Trophoblast cell (in vitro differentiated cells and primary cell): ENCODE data around the gene CTSZ.

Experiments
- DNase-seq, 2 donors: peaks; one replicate each; pipeline ENCODE4 v3.0.0-alpha.2; 2016
- H2AFZ ChIP-seq: 2 replicates; pipeline ENCODE4 v1.6.1; 2013; ENCODE audit warnings: low read length, moderate library complexity, mild to moderate bottlenecking; ENCODE audit not compliant: insufficient read depth, poor library complexity
- H2AK5ac ChIP-seq: 2 replicates; pipeline ENCODE4 v1.6.1; 2013; ENCODE audit warnings: mild to moderate bottlenecking, low read length
- H2BK120ac ChIP-seq: 2 replicates; pipeline ENCODE4 v1.6.1; 2013; ENCODE audit warnings: low read length, mild to moderate bottlenecking, moderate library complexity; ENCODE audit not compliant: insufficient read depth, poor library complexity
- H2BK12ac ChIP-seq: 2 replicates; pipeline ENCODE4 v1.6.1; 2013; ENCODE audit warnings: mild to moderate bottlenecking, low read length, moderate library complexity
- H2BK5ac ChIP-seq: 2 replicates; pipeline ENCODE4 v1.6.1; 2013; ENCODE audit warnings: low read length, low read depth, moderate library complexity, mild to moderate bottlenecking; ENCODE audit not compliant: poor library complexity
- H3K14ac ChIP-seq: 2 replicates; pipeline ENCODE4 v1.6.1; 2013; ENCODE audit warnings: mild to moderate bottlenecking, low read length
- H3K18ac ChIP-seq: 2 replicates; pipeline ENCODE4 v1.6.1; 2013; ENCODE audit warnings: mild to moderate bottlenecking, low read length
- H3K23ac ChIP-seq: 2 replicates; pipeline ENCODE4 v1.6.1; 2013; ENCODE audit warnings: low read length
- H3K27ac ChIP-seq: 2 replicates; pipeline ENCODE4 v1.5.1; 2013; ENCODE audit warnings: low read depth, mild to moderate bottlenecking, inconsistent platforms, low read length, moderate library complexity
- H3K27me3 ChIP-seq: 2 replicates; pipeline ENCODE4 v1.6.1; 2013; ENCODE audit warnings: inconsistent platforms, mild to moderate bottlenecking, low read length, moderate library complexity; ENCODE audit not compliant: insufficient read depth
- H3K36me3 ChIP-seq, 2 experiments: 1 replicate in 1 of 2; 2 replicates in 1 of 2; pipeline ENCODE4 v1.6.1; 2013; ENCODE audit warnings: low read length in 2 of 2, mild to moderate bottlenecking in 2 of 2, moderate library complexity in 1 of 2; ENCODE audit not compliant: insufficient read depth in 2 of 2, control insufficient read depth in 1 of 2
- H3K4ac ChIP-seq: 2 replicates; pipeline ENCODE4 v1.6.1; 2013; ENCODE audit warnings: low read depth, mild to moderate bottlenecking, low read length, moderate library complexity
- H3K4me1 ChIP-seq, 2 experiments: 1 replicate in 1 of 2; 2 replicates in 1 of 2; pipeline ENCODE4 v1.6.1; 2013; ENCODE audit warnings: low read length in 2 of 2, mild to moderate bottlenecking in 2 of 2, moderate library complexity in 1 of 2; ENCODE audit not compliant: insufficient read depth in 2 of 2, control insufficient read depth in 1 of 2
- H3K4me2 ChIP-seq: 2 replicates; pipeline ENCODE4 v1.6.1; 2013; ENCODE audit warnings: inconsistent platforms, mild to moderate bottlenecking, low read length, moderate library complexity
- H3K4me3 ChIP-seq: 2 replicates; pipeline ENCODE4 v1.5.1; 2013; ENCODE audit warnings: mild to moderate bottlenecking, low read depth, low read length, inconsistent platforms
- H3K79me1 ChIP-seq: one replicate; pipeline ENCODE4 v1.6.1; 2013; ENCODE audit warnings: low read length
- H3K79me2 ChIP-seq: 2 replicates; pipeline ENCODE4 v1.6.1; 2013; ENCODE audit warnings: low read length, mild to moderate bottlenecking; ENCODE audit not compliant: control insufficient read depth, insufficient read depth, poor library complexity
- H3K9ac ChIP-seq: 2 replicates; pipeline ENCODE4 v1.6.1; 2013; ENCODE audit warnings: mild to moderate bottlenecking, low read length
- H3K9me3 ChIP-seq: 2 replicates; pipeline ENCODE4 v1.6.1; 2013; ENCODE audit warnings: low read depth, mild to moderate bottlenecking, control low read depth, inconsistent platforms, low read length; ENCODE audit not compliant: insufficient read depth
- H4K12ac ChIP-seq: 2 replicates; pipeline ENCODE4 v1.6.1; 2013; ENCODE audit warnings: low read depth, mild to moderate bottlenecking, low read length, moderate library complexity
- H4K8ac ChIP-seq: 2 replicates; pipeline ENCODE4 v1.6.1; 2013; ENCODE audit warnings: low read depth, mild to moderate bottlenecking, low read length, moderate library complexity
- H4K91ac ChIP-seq: one replicate; pipeline ENCODE4 v1.6.1; 2013; ENCODE audit warnings: low read depth, mild to moderate bottlenecking, low read length, moderate library complexity
- WGBS: extraction: QIAGEN DNeasy Blood & Tissue Kit; methylation state at CpG from one replicate; pipeline ENCODE4 v1.1.7; 2013; ENCODE audit warnings: missing lambda C conversion rate; ENCODE audit not compliant: insufficient read length, insufficient coverage; ENCODE audit errors: extremely low coverage; 5-methylcytosine and 5-hydroxymethylcytosine counted together

The CTSZ gene

GRCh38 chr20:58978351-58979190, 28.5 kb downstream of the CTSZ start:
- no peak overlapping the region for H4K12ac ChIP-seq
- no peak overlapping the region for H3K18ac ChIP-seq
- H3K4me3 ChIP-seq = no peak overlapping the region
- no peak overlapping the region for H3K27ac ChIP-seq
- DNase-seq = no peak
- no peak overlapping the region for H4K91ac ChIP-seq
- H2AFZ ChIP-seq = no peak overlapping the region
- H2BK120ac ChIP-seq = no peak overlapping the region
- no peak overlapping the region for H3K4ac ChIP-seq
- no peak overlapping the region for H3K4me2 ChIP-seq
- no peak overlapping the region for H3K9ac ChIP-seq
- peaks cover 9% of the 10 kb centered on the region for H3K79me1 ChIP-seq
- peaks cover 2% of the 10 kb centered on the region for H3K9me3 ChIP-seq
- no peak overlapping the region for H3K23ac ChIP-seq
- no CpG with 5 or more reads among the region's 6 CpGs for whole genome bisulfite sequencing
- H4K8ac ChIP-seq = no peak overlapping the region
- H3K36me3 ChIP-seq = no peaks in the 10 kb centered on the region
- H2BK5ac ChIP-seq = no peak overlapping the region
- H3K79me2 ChIP-seq = peaks cover 6% of the 10 kb centered on the region
- no peak overlapping the region for H2BK12ac ChIP-seq
- peaks cover 0 to 2% of the 10 kb centered on the region in 2 experiments for H3K4me1 ChIP-seq
- H2AK5ac ChIP-seq = no peak overlapping the region
- H3K14ac ChIP-seq = no peak overlapping the region
- H3K27me3 ChIP-seq = no peaks in the 10 kb centered on the region

DNA sequence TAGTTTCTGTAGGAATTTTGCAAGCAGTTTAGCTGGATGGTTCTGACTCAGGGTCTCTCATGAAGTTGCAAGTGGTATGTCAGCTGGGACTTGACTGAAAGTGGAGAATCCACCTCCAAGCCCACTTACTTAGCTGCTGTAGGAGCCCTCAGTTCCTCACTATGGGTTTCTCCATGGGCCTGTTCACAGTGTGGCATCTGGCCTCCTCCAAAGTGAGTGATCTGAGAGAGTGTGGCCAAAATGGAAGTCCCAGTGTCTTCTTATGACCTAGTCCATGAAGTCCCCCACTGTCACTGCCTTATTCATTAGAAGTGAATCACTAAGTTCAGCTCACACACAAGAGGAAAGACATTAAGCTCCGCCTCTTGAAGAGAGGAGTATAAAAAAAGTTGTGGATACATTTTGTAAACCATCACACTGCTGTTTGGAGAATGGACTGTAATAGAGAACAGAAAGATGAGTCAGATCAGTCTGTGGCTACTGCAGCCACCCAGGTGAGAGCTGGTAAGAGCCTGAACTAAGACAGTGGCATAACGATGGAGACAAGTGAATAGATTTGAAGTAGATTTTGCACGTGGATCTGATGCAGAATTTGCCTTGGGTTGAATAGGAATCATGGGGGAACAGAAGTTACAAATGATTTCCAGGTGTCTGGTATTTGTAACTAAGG, 30.9 kb downstream of the CTSZ start:
- Histone ChIP-seq H2AK5ac (no peak overlapping the region), H3K4ac (no peak overlapping the region), H3K18ac (no peak overlapping the region), H4K8ac (no peak overlapping the region), H4K91ac (no peak overlapping the region), H3K23ac (no peak overlapping the region), H2BK120ac (no peak overlapping the region), H3K14ac (no peak overlapping the region), H3K27me3 (no peaks in the 10 kb centered on the region), H3K9ac (no peak overlapping the region), H3K4me3 (no peak overlapping the region), H2BK5ac (no peak overlapping the region), H3K27ac (no peak overlapping the region), H4K12ac (no peak overlapping the region), H3K79me1 (peaks cover 4% of the 10 kb centered on the region), H3K79me2 (peaks cover under 1% of the 10 kb centered on the region), H3K36me3 (no peaks in the 10 kb centered on the region), H2AFZ (no peak overlapping the region), H3K4me2 (no peak overlapping the region), H2BK12ac (no peak overlapping the region), H3K9me3 (peaks cover 2% of the 10 kb centered on the region), H3K4me1 (no peaks in the 10 kb centered on the region)
- no peak for DNase-seq
- WGBS = no CpG with 5 or more reads among the region's 3 CpGs

DNA sequence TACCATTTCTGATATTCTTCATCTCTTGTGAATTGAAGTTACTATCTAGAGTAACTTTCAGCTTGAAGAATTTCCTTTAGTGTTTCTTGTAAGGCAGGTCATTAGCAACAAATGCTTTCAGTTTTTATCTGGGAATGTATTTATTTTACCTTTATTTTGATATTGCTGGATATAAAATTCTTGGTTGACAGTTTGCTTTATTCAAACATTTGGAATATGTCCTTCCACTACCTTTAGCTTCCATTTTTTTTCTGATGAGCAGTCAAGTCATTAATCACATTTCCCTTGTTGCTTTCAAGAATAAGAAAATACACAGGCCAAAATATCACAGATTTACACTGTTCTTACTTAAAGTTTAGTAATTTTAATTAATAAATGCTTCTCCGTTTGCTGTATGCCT, 31.7 kb downstream of the CTSZ start:
- no peaks in the 10 kb centered on the region for H3K27me3 ChIP-seq
- H3K4ac ChIP-seq = no peak overlapping the region
- no peak overlapping the region for H3K18ac ChIP-seq
- no peak overlapping the region for H3K27ac ChIP-seq
- no peak overlapping the region for H3K9ac ChIP-seq
- no peak overlapping the region for H3K4me3 ChIP-seq
- H4K91ac ChIP-seq = no peak overlapping the region
- H2BK12ac ChIP-seq = no peak overlapping the region
- DNase-seq = no peak
- no peak overlapping the region for H2AK5ac ChIP-seq
- H3K79me1 ChIP-seq = no peaks in the 10 kb centered on the region
- no peak overlapping the region for H2BK120ac ChIP-seq
- no peaks in the 10 kb centered on the region for H3K79me2 ChIP-seq
- H3K36me3 ChIP-seq = no peaks in the 10 kb centered on the region
- no peak overlapping the region for H3K23ac ChIP-seq
- no peak overlapping the region for H2BK5ac ChIP-seq
- H3K14ac ChIP-seq = no peak overlapping the region
- H3K4me2 ChIP-seq = no peak overlapping the region
- no peaks in the 10 kb centered on the region for H3K4me1 ChIP-seq
- WGBS = no CpG with 5 or more reads among the region's 1 CpG
- H3K9me3 ChIP-seq = peaks cover 2% of the 10 kb centered on the region
- H4K12ac ChIP-seq = no peak overlapping the region
- no peak overlapping the region for H4K8ac ChIP-seq
- H2AFZ ChIP-seq = no peak overlapping the region

- H3K27me3 ChIP-seq = no peaks in the 10 kb centered on the region
- no peak overlapping the region for H3K27ac ChIP-seq
- no peak overlapping the region for H3K4me3 ChIP-seq
- H4K91ac ChIP-seq = no peak overlapping the region
- H3K9me3 ChIP-seq = peaks cover 2% of the 10 kb centered on the region
- H3K4ac ChIP-seq = no peak overlapping the region
- no peaks in the 10 kb centered on the region for H3K79me1 ChIP-seq
- no peak overlapping the region for H2AFZ ChIP-seq
- no peaks in the 10 kb centered on the region for H3K4me1 ChIP-seq
- no peaks in the 10 kb centered on the region for H3K36me3 ChIP-seq
- H3K79me2 ChIP-seq = no peaks in the 10 kb centered on the region
- no peak overlapping the region for H4K8ac ChIP-seq
- no peak overlapping the region for H3K18ac ChIP-seq
- no peak overlapping the region for H2BK120ac ChIP-seq
- no peak overlapping the region for H3K14ac ChIP-seq
- WGBS = 100% methylated on average over 1 of the region's 3 CpGs
- H4K12ac ChIP-seq = no peak overlapping the region
- no peak for DNase-seq
- H3K23ac ChIP-seq = no peak overlapping the region
- H2BK5ac ChIP-seq = no peak overlapping the region
- no peak overlapping the region for H2AK5ac ChIP-seq
- H2BK12ac ChIP-seq = no peak overlapping the region
- no peak overlapping the region for H3K9ac ChIP-seq
- H3K4me2 ChIP-seq = no peak overlapping the region
Measured at GRCh38 chr20:58973866-58974265, 33.2 kb downstream of the CTSZ start.
